C1 segment of cervical spinal cord (tissue), 14 donors: ENCODE results near the gene STK33.
A peak's percentile ranks its signal among the peaks of the same experiment; 100 is the strongest.

ENCODE experiments used
- DNase-seq, 14 donors: peaks; one replicate each; lab custom pipeline; 2025; lab: John Stamatoyannopoulos, UW

The STK33 gene

GRCh38 chr11:8356216-8356615 is 237.8 kb downstream of the STK33 start:
- DNase-seq = no peak

DNA sequence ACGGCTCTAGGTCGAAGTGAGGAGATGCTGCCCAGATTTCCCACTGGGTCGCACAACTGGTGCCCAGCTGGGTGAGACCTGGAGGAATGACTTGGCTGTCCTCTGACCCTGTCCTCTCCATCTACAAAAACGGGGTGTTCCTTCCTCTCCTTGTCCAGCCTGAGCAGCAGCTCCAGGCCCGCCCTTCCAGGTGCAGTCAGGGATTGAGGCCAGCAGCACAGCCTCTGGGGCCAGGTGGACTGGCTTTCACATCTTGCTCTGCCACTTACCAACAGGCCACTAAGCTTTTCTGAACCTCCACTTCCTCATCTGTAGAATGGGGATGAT is 238.6 kb downstream of the STK33 start:
- DNase-seq = no peak

- DNase-seq = peak in 3 of 14 donors; percentile 23 to 39 (median 39)
Observed at GRCh38 chr11:8354622-8355415, 239.2 kb downstream of the STK33 start.

GRCh38 chr11:8352876-8353505 is 241.0 kb downstream of the STK33 start:
- no peak for DNase-seq

DNA sequence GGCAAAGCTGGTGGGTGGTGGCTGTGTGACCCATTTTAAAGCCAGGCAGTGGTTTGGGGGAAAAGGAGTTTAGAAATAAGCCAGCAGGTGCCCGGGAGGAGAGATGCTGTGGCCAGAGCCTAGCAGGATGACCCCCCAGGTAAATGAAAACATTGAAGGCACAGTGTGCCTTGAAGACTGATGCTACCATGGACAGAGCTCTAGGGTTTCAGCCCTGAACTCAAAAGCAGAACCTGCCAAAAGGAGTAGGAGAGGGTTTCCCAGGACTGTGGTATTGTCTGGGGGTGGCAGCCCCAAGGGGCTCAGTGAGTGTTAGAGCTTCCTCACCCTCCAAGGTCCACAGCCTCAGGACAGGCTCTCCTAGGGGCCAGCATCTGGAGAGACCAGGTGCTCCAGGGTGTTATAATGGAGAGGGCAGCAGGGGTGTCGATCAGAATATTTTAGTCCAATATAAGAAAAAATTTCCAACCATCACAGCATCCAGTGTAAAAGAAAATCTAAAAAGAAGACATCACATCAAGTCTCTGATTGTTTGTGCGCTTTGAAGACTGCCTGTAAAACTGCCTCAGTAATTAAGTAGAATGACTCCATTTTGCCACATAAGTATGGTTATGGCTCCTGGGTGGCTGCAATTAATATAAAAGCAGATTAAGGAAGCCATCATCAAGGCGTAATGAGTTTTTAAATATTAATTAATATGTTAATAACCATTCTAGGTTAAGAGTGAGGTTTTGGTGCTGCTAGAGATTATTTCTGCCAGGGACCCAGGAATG is 241.7 kb downstream of the STK33 start:
- no peak for DNase-seq

- no peak for DNase-seq
Observed at GRCh38 chr11:8351223-8351622, 242.8 kb downstream of the STK33 start.

GRCh38 chr11:8347978-8348377 is 246.1 kb downstream of the STK33 start:
- no peak for DNase-seq

DNA sequence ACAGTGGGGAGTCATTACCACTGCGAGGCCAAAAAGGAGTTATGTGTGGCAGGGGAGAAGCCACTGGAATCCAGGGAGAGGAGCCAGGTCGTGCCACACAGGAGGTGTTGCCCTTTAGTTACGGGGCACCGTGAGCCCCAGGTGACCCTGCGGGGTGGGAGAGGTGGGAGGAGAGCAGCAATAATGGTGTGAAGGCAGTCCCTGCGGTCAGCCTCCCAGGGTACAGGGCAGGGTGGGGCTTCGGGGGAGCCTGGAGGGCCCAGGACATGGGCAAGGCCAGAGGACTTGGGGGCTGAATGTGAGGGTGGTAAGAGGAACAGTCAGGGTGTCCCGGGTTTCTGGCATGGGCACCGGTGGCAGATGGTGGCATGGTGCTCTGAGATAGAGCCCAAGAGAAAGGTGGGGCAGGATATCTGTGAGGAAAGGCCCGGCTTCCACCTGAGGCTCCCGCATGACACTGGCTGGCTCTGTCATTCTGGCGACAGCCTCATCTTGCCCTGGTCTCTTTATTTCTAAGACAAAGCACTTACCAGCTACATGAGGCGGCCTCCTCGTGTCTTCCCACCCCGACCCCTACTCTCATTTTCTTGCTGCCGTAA is 247.8 kb downstream of the STK33 start:
- peak in 1 of 14 donors; percentile 20 for DNase-seq

DNA sequence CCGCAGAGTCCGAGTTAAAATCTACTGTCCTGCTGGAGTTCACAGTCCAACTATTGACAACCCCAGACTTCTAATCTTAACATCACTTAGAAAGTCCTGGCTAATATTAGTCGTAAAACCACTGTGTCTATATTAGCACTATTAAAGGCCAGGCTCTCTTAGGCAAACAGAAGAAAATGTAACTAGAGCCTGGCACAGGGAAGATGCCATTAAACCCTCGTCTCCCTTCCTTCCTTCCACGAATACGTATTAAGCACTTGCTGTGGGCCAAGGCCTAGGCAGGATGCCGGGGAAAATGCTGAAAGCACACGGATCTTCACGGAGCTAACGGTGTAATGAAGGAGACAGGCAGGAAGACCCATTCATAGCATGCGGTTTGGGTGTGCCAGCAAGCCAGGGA is 248.8 kb downstream of the STK33 start:
- DNase-seq = no peak

- DNase-seq = no peak
Observed at GRCh38 chr11:8344346-8344745, 249.7 kb downstream of the STK33 start.

DNA sequence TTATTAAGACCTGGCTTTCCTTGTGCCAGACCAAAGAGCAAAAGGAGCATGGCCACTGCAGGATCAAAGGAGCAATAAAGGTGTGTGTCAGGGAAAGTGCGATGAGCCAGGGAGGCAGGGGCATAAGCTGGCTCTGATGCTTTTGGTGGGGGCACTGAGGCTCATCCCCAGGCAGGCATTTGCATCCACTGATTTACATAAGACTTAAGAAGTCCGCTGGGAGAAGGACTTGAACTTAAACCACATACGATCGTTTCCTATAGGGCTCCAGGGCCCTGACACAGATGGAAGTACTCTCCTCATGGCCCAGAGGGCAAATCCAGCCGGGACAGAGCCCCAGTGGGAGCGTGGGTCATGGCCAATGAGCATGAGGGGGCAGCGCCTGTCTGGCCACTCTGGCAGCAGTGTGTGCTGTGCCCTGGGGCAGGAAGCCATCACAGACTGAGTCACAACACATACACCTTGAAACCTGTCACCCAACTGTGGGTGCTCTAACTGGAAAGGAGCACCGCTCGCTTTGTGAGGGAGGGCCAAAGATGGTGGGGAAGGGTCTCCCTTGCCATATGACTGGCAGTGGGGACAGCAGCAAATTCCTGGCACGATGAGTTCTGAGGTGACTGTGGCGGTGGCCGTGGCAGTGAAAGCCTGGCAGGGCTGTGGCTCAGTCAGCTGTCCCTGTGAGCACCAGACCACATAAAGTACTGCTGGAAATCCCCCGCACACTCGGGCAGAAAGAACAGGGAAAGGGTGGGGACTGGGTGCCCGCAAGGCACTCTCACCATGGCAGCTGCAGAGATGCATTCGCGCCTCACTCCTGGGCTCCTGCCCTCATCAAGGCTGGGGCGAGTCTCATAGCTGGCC is 251.0 kb downstream of the STK33 start:
- DNase-seq = no peak

GRCh38 chr11:8341996-8342395 is 252.0 kb downstream of the STK33 start:
- DNase-seq = no peak
